PC-9 (cell line): ENCODE results near the gene ASTL. TPM values are rescaled to one million over a fixed set of nuclear protein-coding genes. Genes with fewer than 3 reads are reported as not detected.

Experiments used
- BruUV-seq: library from RNA; stranded (reverse); fragments of 400-500 nt; replicated peaks from 2 replicates; lab custom pipeline; 2021; lab: Mats Ljungman, UMichigan
- CTCF ChIA-PET: fragments of 300-600 bp; sonication (Branson Sonifier 250); formaldehyde crosslinking; loops from one replicate; lab custom pipeline; 2022; ENCODE audit warnings: antibody characterized with exemption; lab: Charles Lee
- POLR2A ChIA-PET: fragments of 300-600 bp; sonication (Branson Sonifier 250); formaldehyde crosslinking; loops from one replicate; lab custom pipeline; 2022; ENCODE audit warnings: antibody characterized with exemption; ENCODE audit not compliant: unreplicated experiment; lab: Charles Lee
- DNase-seq, 2 experiments: peaks; one replicate each; pipeline versions ENCODE4 v3.0.0 to v3.0.0-alpha.2; 2015 to 2022; ENCODE audit warnings: mixed read lengths in 1 of 2
- H2AFZ ChIP-seq: fragments of 200-600 bp; sonication (generic); 2 replicates; pipeline ENCODE4 v1.8.1; 2017; ENCODE audit warnings: antibody characterized with exemption
- H3F3A ChIP-seq: fragments of 200-600 bp; sonication (generic); 2 replicates; pipeline ENCODE4 v1.8.1; 2017; ENCODE audit warnings: antibody characterized with exemption, mild to moderate bottlenecking, low read depth; ENCODE audit not compliant: insufficient read depth
- H3K27ac ChIP-seq: fragments of 200-600 bp; sonication (generic); 2 replicates; pipeline ENCODE4 v1.6.1; 2016; ENCODE audit warnings: mixed run types
- H3K27me3 ChIP-seq: fragments of 200-600 bp; sonication (generic); 2 replicates; pipeline ENCODE4 v1.6.1; 2016; ENCODE audit warnings: low read depth, mixed run types; ENCODE audit not compliant: insufficient read depth
- H3K36me3 ChIP-seq: fragments of 200-600 bp; sonication (generic); 2 replicates; pipeline ENCODE4 v1.6.1; 2016; ENCODE audit warnings: low read depth, mixed run types
- H3K4me1 ChIP-seq: fragments of 200-600 bp; sonication (generic); replicated peaks from 2 replicates; pipeline ENCODE4 v1.6.1; 2016; ENCODE audit warnings: mixed run types; ENCODE audit not compliant: insufficient read depth
- H3K4me2 ChIP-seq: fragments of 200-600 bp; sonication (generic); 2 replicates; pipeline ENCODE4 v1.6.1; 2017; ENCODE audit warnings: mixed run types
- H3K4me3 ChIP-seq: fragments of 200-600 bp; sonication (generic); 2 replicates; pipeline ENCODE4 v1.6.1; 2016; ENCODE audit warnings: mixed run types
- H3K79me2 ChIP-seq: fragments of 200-600 bp; sonication (generic); 2 replicates; pipeline ENCODE4 v1.6.1; 2017; ENCODE audit warnings: low read depth, mixed run types
- H3K9me2 ChIP-seq: fragments of 200-600 bp; sonication (generic); 2 replicates; pipeline ENCODE4 v1.8.1; 2017; ENCODE audit warnings: mild to moderate bottlenecking; ENCODE audit not compliant: insufficient read depth
- H3K9me3 ChIP-seq: fragments of 200-600 bp; sonication (generic); 2 replicates; pipeline ENCODE4 v1.8.1; 2016; ENCODE audit warnings: low read depth; ENCODE audit not compliant: insufficient read depth
- H4K20me1 ChIP-seq: fragments of 200-600 bp; sonication (generic); 2 replicates; pipeline ENCODE4 v1.8.1; 2017; ENCODE audit not compliant: insufficient read depth
- CTCF ChIP-seq: fragments of 200-600 bp; sonication (generic); conservative IDR thresholded peaks from 2 replicates; pipeline ENCODE4 v1.6.1; 2017; ENCODE audit warnings: mixed run types, antibody characterized with exemption, mild to moderate bottlenecking, moderate library complexity
- EZH2 ChIP-seq: fragments of 200-600 bp; sonication (generic); IDR thresholded peaks from 2 replicates; pipeline ENCODE4 v1.8.0; 2017; ENCODE audit warnings: antibody characterized with exemption, low read depth
- intact Hi-C: fragments of 100-400 bp; cut with micrococcal nuclease; formaldehyde crosslinking; loops from one replicate; pipeline ENCODE4 v1.10.0; 2022; ENCODE audit not compliant: unreplicated experiment
- total RNA-seq: library from RNA; stranded (reverse); gene quantifications from 2 replicates; pipeline ENCODE4 v1.2.3, GENCODE V29; 2021

ASTL gene
- total RNA-seq, 1 experiment from 2014 or later = not detected

- no peaks in the 10 kb centered on the region for H3K79me2 ChIP-seq
- H3K4me3 ChIP-seq = no peak overlapping the region
- H4K20me1 ChIP-seq = no peaks in the 10 kb centered on the region
- ChIA-PET POLR2A (no interaction called here), CTCF (no interaction called here)
- intact Hi-C loops = loop anchor here (2.0 kb wide), 1 partner anchor 77 kb away; no protein-coding TSS in a partner anchor
- H3K4me2 ChIP-seq = no peak overlapping the region
- H2AFZ ChIP-seq = no peak overlapping the region
- peaks cover 9% of the 10 kb centered on the region for H3K4me1 ChIP-seq
- no peak for DNase-seq
- no TSS peak for BruUV-seq
- H3K27ac ChIP-seq = no peak overlapping the region
- no peaks in the 10 kb centered on the region for H3K9me2 ChIP-seq
- H3K36me3 ChIP-seq = no peaks in the 10 kb centered on the region
- TF ChIP-seq EZH2 = no peak
- TF ChIP-seq CTCF = no peak
- H3K9me3 ChIP-seq = no peaks in the 10 kb centered on the region
- H3F3A ChIP-seq = no peaks in the 10 kb centered on the region; the same call in 1 of the 2 replicates
- H3K27me3 ChIP-seq = peaks cover 5% of the 10 kb centered on the region; the same call in 1 of the 2 replicates
These were observed 44.8 kb downstream of the ASTL start for GRCh38 chr2:96093528-96093927.

- ChIA-PET POLR2A (no interaction called here), CTCF (no interaction called here)
- Histone ChIP-seq H4K20me1 (no peaks in the 10 kb centered on the region), H3K36me3 (no peaks in the 10 kb centered on the region), H3K27me3 (peaks cover 5% of the 10 kb centered on the region; the same call in 1 of the 2 replicates), H3K4me2 (no peak overlapping the region), H3K79me2 (no peaks in the 10 kb centered on the region), H3K9me2 (no peaks in the 10 kb centered on the region), H2AFZ (no peak overlapping the region), H3K9me3 (no peaks in the 10 kb centered on the region), H3K27ac (no peak overlapping the region), H3K4me3 (no peak overlapping the region), H3F3A (no peaks in the 10 kb centered on the region; the same call in 1 of the 2 replicates), H3K4me1 (peaks cover 9% of the 10 kb centered on the region)
- BruUV-seq = no TSS peak
- TF ChIP-seq EZH2 = no peak
- TF ChIP-seq CTCF = no peak
- intact Hi-C loops = loop anchor here (2.0 kb wide), 1 partner anchor 78 kb away; no protein-coding TSS in a partner anchor
- DNase-seq = no peak
These were observed 45.4 kb downstream of the ASTL start for GRCh38 chr2:96092951-96093350.

- H3F3A ChIP-seq = no peaks in the 10 kb centered on the region; the same call in 1 of the 2 replicates
- POLR2A ChIA-PET = no interaction called here
- H2AFZ ChIP-seq = no peak overlapping the region
- TF ChIP-seq EZH2 (no peak), CTCF (no peak)
- H4K20me1 ChIP-seq = no peaks in the 10 kb centered on the region
- peaks cover 5% of the 10 kb centered on the region; the same call in 1 of the 2 replicates for H3K27me3 ChIP-seq
- no peak for DNase-seq
- H3K9me3 ChIP-seq = no peaks in the 10 kb centered on the region
- H3K27ac ChIP-seq = no peak overlapping the region
- no peak overlapping the region for H3K4me2 ChIP-seq
- CTCF ChIA-PET = no interaction called here
- peaks cover 9% of the 10 kb centered on the region for H3K4me1 ChIP-seq
- H3K9me2 ChIP-seq = no peaks in the 10 kb centered on the region
- H3K79me2 ChIP-seq = no peaks in the 10 kb centered on the region
- intact Hi-C loops = loop anchor here (2.0 kb wide), 1 partner anchor 78 kb away; no protein-coding TSS in a partner anchor
- H3K36me3 ChIP-seq = no peaks in the 10 kb centered on the region
- no TSS peak for BruUV-seq
- H3K4me3 ChIP-seq = no peak overlapping the region
These were observed 45.8 kb downstream of the ASTL start for GRCh38 chr2:96092573-96092877.
